Measurements from ENCODE around the gene CEND1. TPM values are rescaled to one million over a fixed set of nuclear protein-coding genes. Genes with fewer than 3 reads are reported as not detected.
A peak's percentile ranks its signal among the peaks of the same experiment; 100 is the strongest.

Gene CEND1
- total and polyA plus RNA-seq, 8 donors: 0.23 TPM; not detected in 7

DNA sequence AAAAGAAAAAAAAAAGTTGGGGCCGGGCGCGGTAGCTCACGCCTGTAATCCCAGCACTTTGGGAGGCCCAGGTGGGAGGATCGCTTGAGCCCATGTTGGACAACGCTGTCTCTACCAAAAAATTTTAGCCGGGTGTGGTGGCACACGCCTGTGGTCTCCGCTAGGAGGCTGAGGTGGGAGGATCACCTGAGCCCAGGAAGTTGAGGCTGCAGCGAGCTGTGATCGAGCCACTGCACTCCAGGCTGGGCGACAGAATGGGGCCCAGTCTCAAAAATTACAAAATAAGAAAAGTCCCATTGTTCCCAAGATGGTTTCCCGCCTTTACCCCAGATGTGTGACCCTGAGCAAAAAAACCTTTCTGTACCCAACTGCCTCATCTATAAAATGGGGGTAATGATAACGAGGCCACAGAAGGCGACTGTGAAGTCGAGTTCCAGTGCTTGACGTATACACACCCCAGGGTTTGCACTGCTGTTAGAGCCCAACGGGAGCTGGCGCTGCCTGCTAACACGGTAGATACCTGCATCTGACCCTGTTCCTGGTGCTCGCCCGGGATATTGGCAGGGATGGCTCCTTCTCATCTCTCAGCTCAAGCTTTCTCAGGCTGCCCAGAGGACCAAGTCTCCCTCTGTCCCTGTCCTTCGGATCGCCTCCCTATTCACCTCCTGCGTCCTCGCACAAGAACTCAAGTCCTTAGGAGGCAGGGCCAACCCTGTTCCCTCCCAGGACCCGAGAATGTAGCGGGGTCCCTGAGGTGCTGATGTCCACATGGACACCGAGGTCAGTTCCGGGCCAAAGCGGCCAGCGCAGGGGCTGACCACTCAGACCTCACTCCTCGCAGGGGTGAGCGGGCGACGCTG is 18.8 kb upstream of the CEND1 start:
- WGBS, 5 donors: 25 to 47% (median 28%) methylated on average over 23 to 36 of the region's 36 CpGs
- Histone ChIP-seq H3K4me3 (peak overlapping the region; percentile 83 to 98 (median 92)), H3K27ac (peak overlapping the region; percentile 89 to 99 (median 98)), H3K27me3 (no peaks in the 10 kb centered on the region), H3K4me1 (peaks cover 41 to 64% (median 58%) of the 10 kb centered on the region in 4 donors), H3K36me3 (peaks cover 22 to 26% (median 25%) of the 10 kb centered on the region in 4 donors), H3K9me3 (no peaks in the 10 kb centered on the region)
- no peak for TF ChIP-seq POLR2AphosphoS5 (IDR thresholded peaks at IDR 0.05)
- TF ChIP-seq, protein P1, sequence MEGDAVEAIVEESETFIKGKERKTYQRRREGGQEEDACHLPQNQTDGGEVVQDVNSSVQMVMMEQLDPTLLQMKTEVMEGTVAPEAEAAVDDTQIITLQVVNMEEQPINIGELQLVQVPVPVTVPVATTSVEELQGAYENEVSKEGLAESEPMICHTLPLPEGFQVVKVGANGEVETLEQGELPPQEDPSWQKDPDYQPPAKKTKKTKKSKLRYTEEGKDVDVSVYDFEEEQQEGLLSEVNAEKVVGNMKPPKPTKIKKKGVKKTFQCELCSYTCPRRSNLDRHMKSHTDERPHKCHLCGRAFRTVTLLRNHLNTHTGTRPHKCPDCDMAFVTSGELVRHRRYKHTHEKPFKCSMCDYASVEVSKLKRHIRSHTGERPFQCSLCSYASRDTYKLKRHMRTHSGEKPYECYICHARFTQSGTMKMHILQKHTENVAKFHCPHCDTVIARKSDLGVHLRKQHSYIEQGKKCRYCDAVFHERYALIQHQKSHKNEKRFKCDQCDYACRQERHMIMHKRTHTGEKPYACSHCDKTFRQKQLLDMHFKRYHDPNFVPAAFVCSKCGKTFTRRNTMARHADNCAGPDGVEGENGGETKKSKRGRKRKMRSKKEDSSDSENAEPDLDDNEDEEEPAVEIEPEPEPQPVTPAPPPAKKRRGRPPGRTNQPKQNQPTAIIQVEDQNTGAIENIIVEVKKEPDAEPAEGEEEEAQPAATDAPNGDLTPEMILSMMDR (IDR thresholded peaks at IDR 0.05): no peak
- TF ChIP-seq POLR2A (IDR thresholded peaks at IDR 0.05): no peak
- TF ChIP-seq EP300 (IDR thresholded peaks at IDR 0.05): no peak
- no peak for DNase-seq
- intact Hi-C loops (cut with DNase I; ENCODE audit: low total_unique reads): no loop called here

DNA sequence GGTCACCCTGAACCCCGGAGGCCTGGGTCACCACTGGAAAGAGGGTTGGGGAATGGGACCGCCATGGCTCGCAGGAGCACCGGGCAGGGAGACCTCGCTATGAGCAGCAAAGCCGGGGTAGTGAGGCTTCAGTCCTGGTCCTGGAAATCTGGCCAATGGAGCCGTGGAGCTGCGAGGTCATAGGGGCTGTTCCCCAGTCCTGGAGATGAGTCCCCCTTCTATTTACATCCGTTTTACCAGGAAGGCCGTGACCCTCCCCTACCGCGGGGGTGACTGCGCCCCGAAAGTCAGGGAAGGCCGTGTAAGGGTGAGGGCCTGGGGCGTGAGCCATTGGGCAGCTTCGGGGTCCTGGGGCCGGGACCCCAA is 14.7 kb upstream of the CEND1 start:
- TF ChIP-seq POLR2A (IDR thresholded peaks at IDR 0.05) (no peak), POLR2AphosphoS5 (IDR thresholded peaks at IDR 0.05) (no peak), EP300 (IDR thresholded peaks at IDR 0.05) (no peak)
- TF ChIP-seq, protein P1 (IDR thresholded peaks at IDR 0.05): no peak
- H3K9me3 ChIP-seq: no peaks in the 10 kb centered on the region
- WGBS, 5 donors: 2 to 14% (median 5%) methylated on average over 15 to 18 of the region's 18 CpGs
- no peak for DNase-seq
- peaks cover 6 to 38% (median 35%) of the 10 kb centered on the region in 4 donors for H3K36me3 ChIP-seq
- peaks cover 27 to 50% (median 40%) of the 10 kb centered on the region in 4 donors for H3K4me1 ChIP-seq
- intact Hi-C loops (cut with DNase I; ENCODE audit: low total_unique reads): no loop called here
- peak overlapping the region; percentile 61 to 71 (median 67) for H3K4me3 ChIP-seq
- H3K27me3 ChIP-seq: no peaks in the 10 kb centered on the region
- peak overlapping the region; percentile 87 to 92 (median 89) for H3K27ac ChIP-seq

DNA sequence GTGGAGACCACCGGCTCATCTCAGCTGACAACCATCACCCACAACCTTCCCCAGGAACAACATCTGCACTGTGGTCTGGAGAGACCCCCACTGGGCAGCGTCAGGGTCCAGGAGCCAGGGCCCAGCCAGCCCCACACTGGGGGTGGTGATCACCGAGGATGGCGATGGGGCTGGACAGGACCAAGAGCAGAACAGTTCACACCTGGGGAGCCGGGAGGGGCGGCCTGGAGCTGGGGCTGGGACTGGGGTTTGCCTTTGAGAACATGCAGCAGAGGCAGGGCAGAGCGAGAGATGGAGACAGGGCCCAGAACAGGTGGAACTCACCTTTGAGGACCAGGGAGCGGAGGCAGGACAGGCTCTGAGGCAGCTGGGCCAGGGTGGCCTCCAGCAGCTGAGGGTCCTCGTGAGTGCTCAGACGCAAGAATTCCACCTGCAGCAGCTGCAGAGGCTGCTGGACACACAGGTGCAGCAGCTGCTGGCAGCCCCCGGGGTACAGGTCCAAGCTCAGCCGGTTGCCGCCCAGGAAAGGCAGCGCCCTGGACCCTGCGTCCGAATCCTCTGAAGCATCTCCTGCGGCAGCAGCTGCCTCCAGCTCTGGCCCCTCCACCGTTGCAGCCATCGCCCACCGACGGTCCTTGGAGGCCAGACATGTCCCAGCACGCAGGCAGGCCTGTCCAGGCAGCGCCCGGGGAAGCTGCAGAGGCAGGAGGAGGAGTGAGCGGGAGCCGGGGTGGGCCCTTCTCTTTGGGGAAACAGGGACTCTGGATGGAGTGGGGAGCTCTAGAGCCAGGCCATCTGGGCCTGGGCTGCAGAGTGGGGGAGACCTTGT is 14.1 kb upstream of the CEND1 start:
- no peak for DNase-seq
- H3K4me3 ChIP-seq: peak overlapping the region in 3 of 4 donors; percentile 61 to 71 (median 70)
- peak overlapping the region in 2 of 5 donors; percentile 89 to 92 for H3K27ac ChIP-seq
- H3K36me3 ChIP-seq: peaks cover 11 to 44% (median 39%) of the 10 kb centered on the region in 4 donors
- H3K27me3 ChIP-seq: no peaks in the 10 kb centered on the region
- intact Hi-C loops (cut with DNase I; ENCODE audit: low total_unique reads): no loop called here
- 51 to 69% (median 57%) methylated on average over 15 to 26 of the region's 26 CpGs for WGBS, 5 donors
- TF ChIP-seq POLR2AphosphoS5 (IDR thresholded peaks at IDR 0.05) (no peak), EP300 (IDR thresholded peaks at IDR 0.05) (no peak), POLR2A (IDR thresholded peaks at IDR 0.05) (no peak)
- H3K9me3 ChIP-seq: no peaks in the 10 kb centered on the region
- peaks cover 27 to 49% (median 39%) of the 10 kb centered on the region in 4 donors for H3K4me1 ChIP-seq

DNA sequence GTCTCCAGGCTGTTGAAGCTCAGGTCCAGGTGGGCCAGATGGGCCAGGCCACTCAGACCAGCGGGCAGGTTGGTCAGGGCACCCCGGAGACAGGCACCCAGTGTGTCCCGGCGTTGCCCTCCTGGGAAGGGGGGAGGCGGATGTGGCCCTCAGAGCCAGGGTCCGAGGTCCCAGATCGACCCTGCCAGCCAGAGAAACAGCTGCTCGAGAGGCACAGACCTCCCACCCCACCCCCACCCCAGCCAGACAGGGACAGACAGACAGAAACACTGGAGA is 13.5 kb upstream of the CEND1 start:
- DNase-seq: no peak
- intact Hi-C loops (cut with DNase I; ENCODE audit: low total_unique reads): no loop called here
- peaks cover 24 to 46% (median 36%) of the 10 kb centered on the region in 4 donors for H3K4me1 ChIP-seq

More for the DNA sequence above, 13.5 kb upstream of the CEND1 start:
- 78 to 98% (median 91%) methylated on average over 5 to 8 of the region's 8 CpGs for WGBS, 5 donors
- no peaks in the 10 kb centered on the region for H3K27me3 ChIP-seq
- no peak overlapping the region for H3K27ac ChIP-seq
- TF ChIP-seq POLR2A (IDR thresholded peaks at IDR 0.05): no peak
- TF ChIP-seq POLR2AphosphoS5 (IDR thresholded peaks at IDR 0.05): no peak
- TF ChIP-seq, protein P1 (IDR thresholded peaks at IDR 0.05): no peak
- no peak for TF ChIP-seq EP300 (IDR thresholded peaks at IDR 0.05)
- H3K36me3 ChIP-seq: peaks cover 11 to 44% (median 39%) of the 10 kb centered on the region in 4 donors
- no peak overlapping the region for H3K4me3 ChIP-seq
- H3K9me3 ChIP-seq: no peaks in the 10 kb centered on the region

Data from stomach (tissue), 9 donors.